Neural progenitor cell (in vitro differentiated cells): ENCODE data around the gene CHCHD1.

Experiments used
- CTCF ChIP-seq: fragments of 200-600 bp; sonication (generic); IDR thresholded peaks from 2 replicates; pipeline ENCODE4 v1.5.1; 2017; ENCODE audit warnings: antibody characterized with exemption, mild to moderate bottlenecking
- EZH2 ChIP-seq: fragments of 200-600 bp; sonication (generic); IDR thresholded peaks from 2 replicates; pipeline ENCODE4 v1.6.1; 2017; ENCODE audit warnings: antibody characterized with exemption, mild to moderate bottlenecking, moderate library complexity
- EZH2phosphoT487 ChIP-seq: fragments of 200-600 bp; sonication (generic); IDR thresholded peaks from 2 replicates; pipeline ENCODE4 v1.6.1; 2017; ENCODE audit warnings: antibody characterized with exemption

- TF ChIP-seq CTCF, result no peak
- TF ChIP-seq EZH2phosphoT487, result no peak
- no peak for TF ChIP-seq EZH2
Observed at GRCh38 chr10:73734028-73734720, 47.7 kb upstream of the CHCHD1 start.
